ENCODE measurements around the gene TMUB1.

DNA sequence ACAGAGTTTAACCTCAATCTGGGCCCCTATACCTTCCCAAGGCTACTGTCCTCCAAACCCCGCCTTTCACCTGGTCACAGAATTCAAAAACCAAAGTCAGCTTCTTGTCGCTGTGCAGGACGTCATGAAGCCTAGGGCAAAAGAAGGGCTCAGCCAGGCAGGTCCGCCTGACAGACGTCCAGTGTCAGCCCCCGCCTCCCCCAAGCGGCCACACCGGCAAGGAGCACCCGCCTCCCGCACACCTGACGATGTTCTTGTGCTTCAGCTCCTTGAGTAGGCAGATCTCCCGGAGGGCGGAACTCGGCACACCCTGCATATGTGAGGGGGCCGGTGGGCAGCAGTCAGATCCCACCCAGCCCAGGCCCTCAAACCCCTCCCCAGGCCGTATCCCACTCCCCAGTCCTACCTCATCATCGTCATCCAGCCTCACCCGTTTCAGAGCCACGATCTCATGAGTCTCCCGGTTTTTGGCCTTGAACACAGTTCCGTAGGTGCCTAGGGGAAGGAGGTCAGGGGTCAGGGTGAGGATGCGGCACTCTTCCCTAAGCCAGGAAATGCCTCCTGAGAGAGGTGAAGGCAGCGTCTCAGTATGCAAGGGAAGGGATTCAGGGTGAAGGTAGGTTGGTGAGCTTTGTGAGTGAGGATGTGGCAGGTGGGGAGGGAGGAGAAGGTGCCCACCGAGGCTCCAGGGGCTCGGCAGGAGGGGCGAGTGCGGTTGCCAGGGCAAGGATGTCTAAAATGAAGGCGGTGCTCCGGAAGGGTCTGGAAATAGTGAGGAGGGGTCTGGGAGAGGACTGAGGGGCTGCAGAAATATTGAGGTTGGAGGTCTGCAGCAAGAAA lies 26.4 kb downstream of the TMUB1 start:
- TF ChIP-seq, protein P1, sequence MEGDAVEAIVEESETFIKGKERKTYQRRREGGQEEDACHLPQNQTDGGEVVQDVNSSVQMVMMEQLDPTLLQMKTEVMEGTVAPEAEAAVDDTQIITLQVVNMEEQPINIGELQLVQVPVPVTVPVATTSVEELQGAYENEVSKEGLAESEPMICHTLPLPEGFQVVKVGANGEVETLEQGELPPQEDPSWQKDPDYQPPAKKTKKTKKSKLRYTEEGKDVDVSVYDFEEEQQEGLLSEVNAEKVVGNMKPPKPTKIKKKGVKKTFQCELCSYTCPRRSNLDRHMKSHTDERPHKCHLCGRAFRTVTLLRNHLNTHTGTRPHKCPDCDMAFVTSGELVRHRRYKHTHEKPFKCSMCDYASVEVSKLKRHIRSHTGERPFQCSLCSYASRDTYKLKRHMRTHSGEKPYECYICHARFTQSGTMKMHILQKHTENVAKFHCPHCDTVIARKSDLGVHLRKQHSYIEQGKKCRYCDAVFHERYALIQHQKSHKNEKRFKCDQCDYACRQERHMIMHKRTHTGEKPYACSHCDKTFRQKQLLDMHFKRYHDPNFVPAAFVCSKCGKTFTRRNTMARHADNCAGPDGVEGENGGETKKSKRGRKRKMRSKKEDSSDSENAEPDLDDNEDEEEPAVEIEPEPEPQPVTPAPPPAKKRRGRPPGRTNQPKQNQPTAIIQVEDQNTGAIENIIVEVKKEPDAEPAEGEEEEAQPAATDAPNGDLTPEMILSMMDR (conservative IDR thresholded peaks at IDR 0.05; ENCODE audit: low read length): no peak
- no peak for TF ChIP-seq EZH2phosphoT487 (IDR thresholded peaks at IDR 0.05; ENCODE audit: borderline replicate concordance)
